SH-SY5Y (cell line): ENCODE measurements around the gene KIF20B.

ENCODE experiments used
- GATA2 ChIP-seq: IDR thresholded peaks from 2 replicates; pipeline ENCODE4 v1.6.1; 2011; ENCODE audit warnings: mild to moderate bottlenecking, low read depth, low read length
- GATA3 ChIP-seq: IDR thresholded peaks from 2 replicates; pipeline ENCODE4 v1.6.1; 2011; ENCODE audit warnings: low read depth, mild to moderate bottlenecking, low read length, moderate library complexity

DNA sequence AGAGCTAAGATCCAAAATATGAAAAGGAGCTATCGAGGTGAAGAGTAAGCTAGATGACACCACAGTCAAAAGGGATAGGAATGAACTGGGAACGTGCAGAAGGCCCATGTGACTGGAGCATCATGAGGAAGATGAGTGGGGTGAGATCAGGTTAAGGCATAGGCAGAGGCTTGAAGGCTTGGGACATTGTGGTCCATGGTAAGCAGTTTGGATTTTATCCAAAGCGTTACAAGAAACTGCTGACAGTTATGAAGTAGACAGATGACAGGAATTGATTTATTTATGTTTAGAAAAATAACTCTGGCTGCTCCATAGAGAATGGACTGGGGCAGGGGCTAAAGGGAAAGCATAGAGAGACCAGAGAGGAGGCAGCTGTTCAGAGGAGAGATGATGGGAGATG lies 38.2 kb upstream of the KIF20B start:
- TF ChIP-seq GATA3 = no peak
- no peak for TF ChIP-seq GATA2
